ENCODE data around the gene CORO1C. TPM values are rescaled to one million over a fixed set of nuclear protein-coding genes. Genes with fewer than 3 reads are reported as not detected.

Gene CORO1C
- total and polyA plus RNA-seq, 9 of the 15 experiments (the other 6 are each of a cell fraction or from before 2014, with no cell fraction given): 55.2 to 280 (median 150) TPM

- TF ChIP-seq CHD4 (IDR thresholded peaks at IDR 0.05; ENCODE audit: insufficient read depth, insufficient replicate concordance, low read depth, low read length, poor library complexity, severe bottlenecking) (no peak), RAD21 (CRISPR knock-in tag; conservative IDR thresholded peaks at IDR 0.05 in 1 of 2, IDR thresholded peaks at IDR 0.05 in 1 of 2) (peak; percentile 23 to 52; a peak in 3 of 4 replicates), CREB1 (IDR thresholded peaks at IDR 0.05) (no peak), CREB1 (CRISPR knock-in tag; IDR thresholded peaks at IDR 0.05) (0 out of 2 replicates have a peak, but pooled peaks have one; percentile 19), E2F6 (IDR thresholded peaks at IDR 0.05; ENCODE audit: borderline replicate concordance in 1 of 2, extremely low read depth in 1 of 2, insufficient read depth in 1 of 2, insufficient read length in 1 of 2, low read depth in 1 of 2, low read length in 1 of 2, poor library complexity in 1 of 2, severe bottlenecking in 1 of 2) (no peak), CBX5 (IDR thresholded peaks at IDR 0.05; ENCODE audit: borderline replicate concordance, low read depth) (peak; percentile 93), NFE2 (IDR thresholded peaks at IDR 0.05; ENCODE audit: low read depth) (no peak), SRSF7 (optimal IDR thresholded peaks at IDR 0.05; ENCODE audit: low read depth, low read length) (no peak), RCOR1 (IDR thresholded peaks at IDR 0.05; ENCODE audit: borderline replicate concordance in 1 of 2, low read depth in 2 of 2, low read length in 2 of 2) (peak; percentile 36 to 95; a peak in 3 of 4 replicates), ZNF785 (CRISPR knock-in tag; IDR thresholded peaks at IDR 0.05) (no peak), XRCC3 (IDR thresholded peaks at IDR 0.05) (no peak), SMARCC2 (IDR thresholded peaks at IDR 0.05; ENCODE audit: low read depth) (0 out of 2 replicates have a peak, but pooled peaks have one; percentile 34), ZNF212 (CRISPR knock-in tag; IDR thresholded peaks at IDR 0.05) (no peak)
- TF ChIP-seq, protein P1, sequence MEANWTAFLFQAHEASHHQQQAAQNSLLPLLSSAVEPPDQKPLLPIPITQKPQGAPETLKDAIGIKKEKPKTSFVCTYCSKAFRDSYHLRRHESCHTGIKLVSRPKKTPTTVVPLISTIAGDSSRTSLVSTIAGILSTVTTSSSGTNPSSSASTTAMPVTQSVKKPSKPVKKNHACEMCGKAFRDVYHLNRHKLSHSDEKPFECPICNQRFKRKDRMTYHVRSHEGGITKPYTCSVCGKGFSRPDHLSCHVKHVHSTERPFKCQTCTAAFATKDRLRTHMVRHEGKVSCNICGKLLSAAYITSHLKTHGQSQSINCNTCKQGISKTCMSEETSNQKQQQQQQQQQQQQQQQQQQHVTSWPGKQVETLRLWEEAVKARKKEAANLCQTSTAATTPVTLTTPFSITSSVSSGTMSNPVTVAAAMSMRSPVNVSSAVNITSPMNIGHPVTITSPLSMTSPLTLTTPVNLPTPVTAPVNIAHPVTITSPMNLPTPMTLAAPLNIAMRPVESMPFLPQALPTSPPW (CRISPR knock-in tag; IDR thresholded peaks at IDR 0.05): peak; percentile 32; the same call in 1 of the 2 replicates
- TF ChIP-seq, protein P2, sequence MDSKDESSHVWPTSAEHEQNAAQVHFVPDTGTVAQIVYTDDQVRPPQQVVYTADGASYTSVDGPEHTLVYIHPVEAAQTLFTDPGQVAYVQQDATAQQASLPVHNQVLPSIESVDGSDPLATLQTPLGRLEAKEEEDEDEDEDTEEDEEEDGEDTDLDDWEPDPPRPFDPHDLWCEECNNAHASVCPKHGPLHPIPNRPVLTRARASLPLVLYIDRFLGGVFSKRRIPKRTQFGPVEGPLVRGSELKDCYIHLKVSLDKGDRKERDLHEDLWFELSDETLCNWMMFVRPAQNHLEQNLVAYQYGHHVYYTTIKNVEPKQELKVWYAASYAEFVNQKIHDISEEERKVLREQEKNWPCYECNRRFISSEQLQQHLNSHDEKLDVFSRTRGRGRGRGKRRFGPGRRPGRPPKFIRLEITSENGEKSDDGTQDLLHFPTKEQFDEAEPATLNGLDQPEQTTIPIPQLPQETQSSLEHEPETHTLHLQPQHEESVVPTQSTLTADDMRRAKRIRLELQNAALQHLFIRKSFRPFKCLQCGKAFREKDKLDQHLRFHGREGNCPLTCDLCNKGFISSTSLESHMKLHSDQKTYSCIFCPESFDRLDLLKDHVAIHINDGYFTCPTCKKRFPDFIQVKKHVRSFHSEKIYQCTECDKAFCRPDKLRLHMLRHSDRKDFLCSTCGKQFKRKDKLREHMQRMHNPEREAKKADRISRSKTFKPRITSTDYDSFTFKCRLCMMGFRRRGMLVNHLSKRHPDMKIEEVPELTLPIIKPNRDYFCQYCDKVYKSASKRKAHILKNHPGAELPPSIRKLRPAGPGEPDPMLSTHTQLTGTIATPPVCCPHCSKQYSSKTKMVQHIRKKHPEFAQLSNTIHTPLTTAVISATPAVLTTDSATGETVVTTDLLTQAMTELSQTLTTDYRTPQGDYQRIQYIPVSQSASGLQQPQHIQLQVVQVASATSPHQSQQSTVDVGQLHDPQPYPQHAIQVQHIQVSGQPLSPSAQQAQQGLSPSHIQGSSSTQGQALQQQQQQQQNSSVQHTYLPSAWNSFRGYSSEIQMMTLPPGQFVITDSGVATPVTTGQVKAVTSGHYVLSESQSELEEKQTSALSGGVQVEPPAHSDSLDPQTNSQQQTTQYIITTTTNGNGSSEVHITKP (IDR thresholded peaks at IDR 0.05; ENCODE audit: partially characterized antibody): peak; percentile 88
- TF ChIP-seq, protein P3, sequence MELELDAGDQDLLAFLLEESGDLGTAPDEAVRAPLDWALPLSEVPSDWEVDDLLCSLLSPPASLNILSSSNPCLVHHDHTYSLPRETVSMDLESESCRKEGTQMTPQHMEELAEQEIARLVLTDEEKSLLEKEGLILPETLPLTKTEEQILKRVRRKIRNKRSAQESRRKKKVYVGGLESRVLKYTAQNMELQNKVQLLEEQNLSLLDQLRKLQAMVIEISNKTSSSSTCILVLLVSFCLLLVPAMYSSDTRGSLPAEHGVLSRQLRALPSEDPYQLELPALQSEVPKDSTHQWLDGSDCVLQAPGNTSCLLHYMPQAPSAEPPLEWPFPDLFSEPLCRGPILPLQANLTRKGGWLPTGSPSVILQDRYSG (tag; conservative IDR thresholded peaks at IDR 0.05; ENCODE audit: low read depth): no peak
These were observed 90.4 kb downstream of the CORO1C start (continued) for GRCh38 chr12:108640802-108641445.
